Keratinocyte (primary cell): Measurements from ENCODE around the gene DCAF11.

Experiments
- EZH2 ChIP-seq: IDR thresholded peaks from one replicate; pipeline ENCODE4 v1.6.1; 2012; ENCODE audit warnings: inconsistent platforms, mild to moderate bottlenecking, low read length, moderate library complexity
- TF ChIP-seq, protein P1 (sequence below), 3 experiments: IDR thresholded peaks in 1 of 3; conservative IDR thresholded peaks in 1 of 3; optimal IDR thresholded peaks in 1 of 3; 2 replicates in 2 of 3; 3 replicates in 1 of 3; pipeline versions ENCODE3 to v1.5.1; 2011; ENCODE audit warnings: low read length in 3 of 3, mild to moderate bottlenecking in 3 of 3, moderate library complexity in 2 of 3, control low read depth in 1 of 3, inconsistent platforms in 1 of 3; ENCODE audit not compliant: insufficient read depth in 2 of 3; ENCODE audit errors: extremely low read depth in 1 of 3

DNA sequence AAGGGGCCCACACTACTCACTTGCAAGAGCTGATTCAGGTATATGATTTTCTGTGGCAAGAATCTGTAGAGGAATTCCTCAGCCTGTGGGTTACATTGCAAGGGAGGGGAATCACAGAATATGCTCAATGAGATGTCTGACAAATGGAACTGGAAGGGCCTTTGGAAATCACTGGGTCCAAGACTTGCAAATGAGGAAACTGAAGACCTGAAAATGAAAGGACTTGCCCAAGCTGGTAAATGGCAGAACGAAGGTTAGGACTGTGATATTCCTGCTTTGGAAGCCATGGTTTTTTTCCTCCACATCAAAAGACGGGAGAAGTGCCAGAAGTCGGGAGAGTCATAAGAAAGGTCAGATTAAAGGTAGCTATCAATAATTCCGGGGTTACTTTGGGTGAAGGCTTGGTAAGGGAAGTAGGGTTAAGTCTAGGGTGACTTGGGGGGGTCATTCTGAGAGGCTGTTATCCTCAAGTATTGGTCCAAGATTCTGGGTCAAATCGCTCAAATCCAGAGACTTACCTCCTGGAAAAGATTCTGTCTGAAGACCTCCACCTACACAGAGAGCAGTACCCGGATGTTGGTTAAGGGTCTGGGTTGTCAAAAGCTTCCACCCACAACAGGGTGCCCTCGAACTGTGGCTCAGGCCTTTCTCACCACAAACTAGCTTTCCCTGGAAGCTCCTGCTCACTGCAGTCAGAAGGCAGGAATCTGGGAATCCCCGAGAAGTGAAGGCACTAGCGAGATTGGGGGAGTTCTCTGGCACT lies 31.3 kb downstream of the DCAF11 start:
- TF ChIP-seq, protein P1, sequence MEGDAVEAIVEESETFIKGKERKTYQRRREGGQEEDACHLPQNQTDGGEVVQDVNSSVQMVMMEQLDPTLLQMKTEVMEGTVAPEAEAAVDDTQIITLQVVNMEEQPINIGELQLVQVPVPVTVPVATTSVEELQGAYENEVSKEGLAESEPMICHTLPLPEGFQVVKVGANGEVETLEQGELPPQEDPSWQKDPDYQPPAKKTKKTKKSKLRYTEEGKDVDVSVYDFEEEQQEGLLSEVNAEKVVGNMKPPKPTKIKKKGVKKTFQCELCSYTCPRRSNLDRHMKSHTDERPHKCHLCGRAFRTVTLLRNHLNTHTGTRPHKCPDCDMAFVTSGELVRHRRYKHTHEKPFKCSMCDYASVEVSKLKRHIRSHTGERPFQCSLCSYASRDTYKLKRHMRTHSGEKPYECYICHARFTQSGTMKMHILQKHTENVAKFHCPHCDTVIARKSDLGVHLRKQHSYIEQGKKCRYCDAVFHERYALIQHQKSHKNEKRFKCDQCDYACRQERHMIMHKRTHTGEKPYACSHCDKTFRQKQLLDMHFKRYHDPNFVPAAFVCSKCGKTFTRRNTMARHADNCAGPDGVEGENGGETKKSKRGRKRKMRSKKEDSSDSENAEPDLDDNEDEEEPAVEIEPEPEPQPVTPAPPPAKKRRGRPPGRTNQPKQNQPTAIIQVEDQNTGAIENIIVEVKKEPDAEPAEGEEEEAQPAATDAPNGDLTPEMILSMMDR (optimal IDR thresholded peaks at IDR 0.05 in 1 of 3, IDR thresholded peaks at IDR 0.05 in 1 of 3, conservative IDR thresholded peaks at IDR 0.05 in 1 of 3; ENCODE audit: extremely low read depth in 1 of 3, insufficient read depth in 2 of 3, low read length in 3 of 3) = no peak
- TF ChIP-seq EZH2 = no peak
